Kidney epithelial cell (primary cell): ENCODE data around the gene SUV39H2. TPM values are rescaled to one million over a fixed set of nuclear protein-coding genes. Genes with fewer than 3 reads are reported as not detected.
A peak's percentile ranks its signal among the peaks of the same experiment; 100 is the strongest.

Experiments
- DNase-seq: peaks from one replicate; pipeline ENCODE4 v3.0.0-alpha.2; 2010; ENCODE audit warnings: low read depth
- H3K27me3 ChIP-seq: 2 replicates; pipeline ENCODE4 v1.6.0; 2011; ENCODE audit warnings: low read length; ENCODE audit not compliant: control insufficient read depth, insufficient read depth
- H3K36me3 ChIP-seq: 2 replicates; pipeline ENCODE4 v1.5.1; 2011; ENCODE audit warnings: low read length; ENCODE audit not compliant: control insufficient read depth, insufficient read depth
- H3K4me3 ChIP-seq: 2 replicates; pipeline ENCODE4 v1.5.1; 2011; ENCODE audit warnings: low read depth, mild to moderate bottlenecking, control low read depth, low read length
- CTCF ChIP-seq: IDR thresholded peaks from 2 replicates; pipeline ENCODE4 v1.5.1; 2011; ENCODE audit warnings: mild to moderate bottlenecking, moderate library complexity, low read length, control low read depth, inconsistent platforms; ENCODE audit not compliant: insufficient read depth, poor library complexity, severe bottlenecking
- total RNA-seq: library from RNA; depleted of rRNA; stranded (reverse); fragments of >200 nt; gene quantifications from 2 replicates; pipeline ENCODE4 v1.2.3, GENCODE V29; 2015

The SUV39H2 gene
- total RNA-seq, 1 donor from 2014 or later, result 11.7 TPM

- Histone ChIP-seq H3K27me3 (no peaks in the 10 kb centered on the region), H3K36me3 (no peaks in the 10 kb centered on the region), H3K4me3 (no peak overlapping the region)
- DNase-seq, result no peak
- TF ChIP-seq CTCF, result no peak
Measured at GRCh38 chr10:14873090-14873760, 5.4 kb upstream of the SUV39H2 start.

- TF ChIP-seq CTCF, result no peak
- Histone ChIP-seq H3K4me3 (no peak overlapping the region), H3K36me3 (no peaks in the 10 kb centered on the region), H3K27me3 (no peaks in the 10 kb centered on the region)
- DNase-seq, result no peak
Measured at GRCh38 chr10:14875941-14876340, 2.7 kb upstream of the SUV39H2 start.

- no peaks in the 10 kb centered on the region for H3K27me3 ChIP-seq
- no peak for TF ChIP-seq CTCF
- DNase-seq, result no peak
- H3K36me3 ChIP-seq, result no peaks in the 10 kb centered on the region
- H3K4me3 ChIP-seq, result no peak overlapping the region
Measured at GRCh38 chr10:14876764-14877163, 1.9 kb upstream of the SUV39H2 start.

GRCh38 chr10:14879124-14879927 is 660 bp downstream of the SUV39H2 start:
- DNase-seq, result no peak
- Histone ChIP-seq H3K4me3 (peak overlapping the region; percentile 64), H3K36me3 (no peaks in the 10 kb centered on the region), H3K27me3 (no peaks in the 10 kb centered on the region)
- no peak for TF ChIP-seq CTCF

GRCh38 chr10:14879928-14880193 is 1.2 kb downstream of the SUV39H2 start:
- no peak for TF ChIP-seq CTCF
- H3K4me3 ChIP-seq, result peak overlapping the region; percentile 64
- H3K36me3 ChIP-seq, result no peaks in the 10 kb centered on the region
- no peaks in the 10 kb centered on the region for H3K27me3 ChIP-seq
- DNase-seq, result no peak

GRCh38 chr10:14880229-14880628 is 1.6 kb downstream of the SUV39H2 start:
- Histone ChIP-seq H3K4me3 (peak overlapping the region; percentile 64), H3K36me3 (no peaks in the 10 kb centered on the region), H3K27me3 (no peaks in the 10 kb centered on the region)
- TF ChIP-seq CTCF, result no peak
- DNase-seq, result no peak
